Measurements from ENCODE around the gene TARBP2.

DNA sequence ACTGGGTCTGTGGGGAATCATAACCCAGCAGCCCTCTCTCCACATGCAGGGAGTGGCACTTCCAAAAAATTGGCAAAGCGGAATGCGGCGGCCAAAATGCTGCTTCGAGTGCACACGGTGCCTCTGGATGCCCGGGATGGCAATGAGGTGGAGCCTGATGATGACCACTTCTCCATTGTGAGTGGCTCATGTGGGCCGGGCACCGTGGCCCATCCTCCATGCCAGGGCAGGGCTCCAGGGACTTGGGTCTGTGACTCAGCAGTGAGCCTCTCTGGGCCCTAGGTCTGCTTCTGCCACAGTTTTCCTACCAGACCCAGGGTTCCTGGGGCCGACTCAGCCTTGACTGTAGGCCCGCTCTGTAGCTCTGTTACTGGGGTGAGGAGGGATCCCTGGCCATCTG, 4.0 kb downstream of the TARBP2 start:
- TF ChIP-seq CTCF (IDR thresholded peaks at IDR 0.05) (no peak), POLR2A (IDR thresholded peaks at IDR 0.05) (no peak)
